ELF-1 (cell line): ENCODE measurements around the gene DSG3.
A peak's percentile ranks its signal among the peaks of the same experiment; 100 is the strongest.
"Not testable (repeated sequence)": the region's sequence is repeated elsewhere in the genome, so short reads cannot be mapped to it uniquely, and the experiment has no call there.

Experiments
- DNase-seq: peaks from one replicate; pipeline ENCODE4 v3.0.0-alpha.2; 2016; ENCODE audit warnings: low read depth, low spot score

The DSG3 gene

GRCh38 chr18:31493171-31493570, 45.6 kb downstream of the DSG3 start:
- no peak for DNase-seq

GRCh38 chr18:31493941-31494340, 46.4 kb downstream of the DSG3 start:
- DNase-seq = no peak

GRCh38 chr18:31494705-31495244, 47.2 kb downstream of the DSG3 start:
- not testable (repeated sequence) for DNase-seq

DNA sequence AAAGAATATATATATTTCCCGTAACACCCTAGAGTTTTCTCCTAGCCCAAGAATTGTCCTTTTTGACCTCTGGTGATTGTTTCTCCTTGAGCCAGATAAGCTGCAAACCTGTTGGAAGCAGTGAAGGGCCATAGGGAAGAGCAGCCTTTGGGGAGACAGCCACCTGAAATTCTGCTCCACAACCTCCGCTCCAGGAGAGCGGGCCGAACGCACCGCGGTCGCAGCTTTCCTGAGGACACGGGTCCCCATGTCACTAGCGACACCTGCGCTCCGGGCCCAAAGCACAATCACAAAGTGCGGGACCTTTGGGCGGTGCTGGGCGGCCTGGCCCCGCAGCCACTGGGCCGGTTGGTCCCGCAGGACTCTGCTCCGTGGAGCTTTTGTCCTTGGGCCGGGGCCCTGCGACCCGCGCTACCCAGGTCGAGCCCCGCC, 49.9 kb downstream of the DSG3 start:
- no peak for DNase-seq

DNA sequence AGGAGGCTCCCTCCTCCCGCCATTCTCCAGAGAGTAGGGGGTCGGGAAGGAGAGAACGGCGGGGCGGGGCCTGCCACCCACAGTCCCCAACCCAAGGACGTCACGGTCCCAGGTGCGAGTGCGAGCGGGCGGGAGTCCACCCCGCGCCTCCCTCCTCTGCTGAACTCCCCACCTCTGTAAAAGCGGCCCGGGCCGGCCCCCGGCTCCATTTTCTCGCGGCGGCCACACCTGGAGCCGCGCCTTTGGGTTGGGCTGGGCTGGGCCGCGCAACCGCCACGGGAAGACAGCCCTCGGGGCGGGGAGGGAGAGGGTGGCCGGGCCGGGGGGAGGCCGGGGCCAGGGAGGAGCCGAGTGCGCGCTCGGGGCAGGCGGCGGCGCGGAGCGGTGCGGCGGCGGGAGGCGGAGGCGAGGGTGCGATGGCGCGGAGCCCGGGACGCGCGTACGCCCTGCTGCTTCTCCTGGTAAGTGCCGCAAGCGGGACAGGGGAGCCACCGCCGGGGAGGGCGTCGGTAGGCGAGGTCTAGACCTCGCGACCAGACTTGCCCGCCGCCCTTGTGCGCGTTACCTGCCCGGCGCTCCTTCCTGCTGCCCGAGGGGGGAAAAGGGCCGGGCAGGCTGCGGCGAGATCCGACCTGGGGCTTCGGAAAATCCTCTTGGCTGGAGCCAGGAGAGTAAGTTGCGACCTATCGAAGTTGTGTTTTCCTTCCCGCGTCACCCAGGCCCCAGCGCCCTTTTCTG, 50.5 kb downstream of the DSG3 start, which contains the start of gene DSG2:
Gene DSG2, plus strand, starts transcription at position 342 of the 738 bp plus-strand sequence. Its CDS starts 75 bp downstream, at position 417.
- peak; percentile 88 for DNase-seq

DNA sequence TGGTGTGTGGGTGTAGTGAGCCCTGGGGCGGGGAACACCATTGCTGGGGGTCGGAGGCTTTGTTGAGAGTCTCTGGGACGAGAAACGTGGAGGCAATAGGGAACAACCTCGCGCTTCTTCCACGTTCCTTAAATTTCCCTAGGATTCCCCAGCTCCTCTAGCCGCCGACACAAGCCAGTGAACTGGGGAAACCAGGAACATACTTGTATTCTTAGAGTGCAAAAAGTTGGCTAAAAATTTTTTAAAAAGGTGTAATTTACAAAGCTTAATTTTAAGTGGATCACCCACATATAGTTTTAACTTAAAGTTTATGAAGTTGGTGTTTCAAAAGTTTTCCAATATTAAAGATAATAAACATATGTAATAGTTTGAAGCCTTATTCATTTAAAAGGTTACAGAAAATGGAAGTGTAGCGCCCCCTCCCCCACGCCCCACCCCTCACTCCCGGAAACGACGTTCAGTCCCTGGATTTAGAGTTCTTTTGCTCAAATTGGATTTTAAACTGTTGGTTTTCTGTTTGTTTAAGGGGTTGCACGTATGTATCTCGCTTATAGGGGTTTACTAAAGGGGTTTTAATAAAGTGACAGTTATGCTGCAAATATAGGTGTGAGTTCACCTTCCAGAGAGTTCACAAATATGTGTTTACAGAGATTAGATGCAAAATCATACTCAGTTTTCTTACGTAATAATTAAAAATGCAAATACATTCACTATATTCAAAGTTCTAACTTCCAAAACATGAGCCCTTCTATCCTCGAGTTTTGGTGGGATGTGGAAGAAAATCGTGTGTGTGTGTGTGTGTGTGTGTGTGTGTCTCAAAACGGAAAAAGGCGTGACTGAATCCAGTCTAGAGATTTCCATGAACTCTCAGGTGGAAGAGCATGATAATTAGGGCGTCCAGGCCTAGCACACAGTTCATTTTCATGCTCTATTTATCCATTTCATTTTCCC, 51.3 kb downstream of the DSG3 start:
- no peak for DNase-seq

GRCh38 chr18:31500051-31500688, 52.6 kb downstream of the DSG3 start:
- no peak for DNase-seq

DNA sequence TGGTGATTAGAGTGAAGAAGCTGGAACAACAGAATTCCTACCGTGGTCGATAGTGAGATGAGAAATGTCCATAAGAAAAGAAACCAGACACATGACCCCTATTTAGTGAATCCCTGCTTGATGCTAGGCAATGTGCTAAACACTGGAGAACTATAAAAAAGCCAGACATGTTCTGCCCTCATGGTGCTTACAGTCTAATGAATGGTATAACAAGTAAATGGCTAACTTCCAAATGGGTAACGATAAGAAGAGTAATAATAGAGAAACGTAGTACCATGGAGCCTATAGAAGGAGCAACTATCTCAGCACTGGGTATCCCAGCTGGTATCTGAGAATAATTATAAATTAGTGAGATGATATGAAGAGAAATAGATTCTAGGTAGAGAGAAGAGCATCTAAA, 55.5 kb downstream of the DSG3 start:
- DNase-seq = no peak

GRCh38 chr18:31504455-31505147, 57.1 kb downstream of the DSG3 start:
- DNase-seq = no peak

DNA sequence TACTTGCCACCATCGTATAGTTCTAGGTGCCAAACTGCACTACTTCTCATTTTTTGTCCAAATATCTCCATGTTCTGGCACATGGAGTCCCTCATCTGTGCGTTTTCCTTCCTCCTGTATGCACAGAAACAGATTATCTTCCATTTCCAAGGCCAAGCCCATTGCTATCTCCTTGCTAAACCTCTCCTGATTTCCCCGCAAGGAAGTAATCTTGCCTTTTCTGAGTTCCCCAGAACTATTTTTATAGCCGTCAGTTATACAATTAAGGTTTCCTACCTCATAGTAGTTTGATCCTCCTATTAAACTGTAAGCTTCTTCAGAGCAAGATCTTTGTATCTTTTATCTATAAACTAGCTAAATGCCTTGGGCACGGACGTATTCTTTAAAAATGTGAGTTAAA, 57.6 kb downstream of the DSG3 start:
- DNase-seq = no peak

DNA sequence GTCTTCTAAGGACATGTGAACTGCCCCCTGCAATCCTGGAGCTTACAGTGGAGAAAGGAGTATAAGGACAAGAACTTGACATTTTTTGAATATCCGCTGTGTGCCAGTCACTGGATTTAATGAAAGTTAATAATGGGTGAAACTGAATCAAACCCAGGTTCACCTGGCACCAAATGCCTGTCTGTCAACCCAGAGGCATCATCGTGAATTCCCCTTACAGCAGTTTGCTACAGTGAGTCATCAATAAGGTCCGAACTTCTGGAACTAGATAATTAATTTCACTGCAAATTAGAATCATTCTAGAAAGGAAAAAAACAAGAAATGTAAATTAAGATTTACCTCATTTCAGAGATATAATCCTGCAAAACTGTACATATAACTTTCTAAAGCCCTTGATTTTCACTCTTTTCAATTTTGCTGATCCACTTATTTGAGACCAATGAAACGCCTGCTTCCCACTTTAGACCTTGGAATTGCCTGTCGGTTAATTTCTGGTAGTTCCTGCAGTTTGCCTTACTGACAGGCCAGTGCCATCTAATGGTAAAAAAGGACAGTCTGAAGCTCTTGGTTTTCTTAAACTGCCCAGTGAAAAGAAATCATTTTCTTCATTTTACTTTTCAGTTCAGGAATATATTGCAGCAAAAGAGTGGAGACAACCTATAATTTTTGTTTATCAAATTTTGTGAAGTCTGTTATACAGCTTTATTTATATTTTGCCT, 58.6 kb downstream of the DSG3 start:
- DNase-seq = no peak

DNA sequence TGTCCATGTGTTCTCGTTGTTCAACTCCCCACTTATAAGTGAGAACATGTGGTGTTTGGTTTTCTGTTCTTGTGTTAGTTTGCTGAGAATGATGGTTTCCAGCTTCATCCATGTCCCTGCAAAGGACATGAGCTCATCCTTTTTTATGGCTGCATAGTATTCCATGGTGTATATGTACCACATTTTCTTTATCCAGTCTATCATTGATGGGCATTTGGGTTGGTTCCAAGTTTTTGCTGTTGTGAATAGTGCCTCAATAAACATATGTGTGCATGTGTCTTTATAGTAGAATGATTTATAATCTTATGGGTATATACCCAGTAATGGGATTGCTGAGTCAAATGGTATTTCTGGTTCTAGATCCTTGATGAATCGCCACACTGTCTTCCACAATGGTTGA, 59.6 kb downstream of the DSG3 start:
- DNase-seq = not testable (repeated sequence)

- DNase-seq = no peak
Measured at GRCh38 chr18:31508781-31509180, 61.2 kb downstream of the DSG3 start.

DNA sequence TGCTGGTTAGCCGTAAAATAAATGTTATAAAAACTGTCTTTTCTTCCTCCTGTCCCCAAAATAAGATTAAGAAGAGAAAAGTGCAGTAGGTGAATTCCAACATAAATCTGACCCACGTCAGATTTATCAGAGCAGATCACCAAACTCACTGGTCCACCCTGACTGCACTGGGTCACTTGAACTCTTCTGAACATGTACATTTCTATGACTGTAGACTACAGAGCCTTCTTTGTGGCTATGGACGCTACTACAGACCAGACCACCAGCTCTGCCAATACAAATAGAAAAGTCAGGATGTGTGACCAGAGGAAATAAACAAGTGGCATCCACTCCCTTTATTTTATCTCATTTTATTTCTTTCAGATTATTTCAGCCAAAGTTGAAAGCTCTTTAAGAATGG, 62.0 kb downstream of the DSG3 start:
- no peak for DNase-seq

- no peak for DNase-seq
Measured at GRCh38 chr18:31510319-31510718, 62.8 kb downstream of the DSG3 start.

- DNase-seq = no peak
Measured at GRCh38 chr18:31511098-31511497, 63.6 kb downstream of the DSG3 start.

- DNase-seq = peak; percentile 80
Measured at GRCh38 chr18:31512203-31512764, 64.7 kb downstream of the DSG3 start.

- peak; percentile 77 for DNase-seq
Measured at GRCh38 chr18:31513189-31513935, 65.8 kb downstream of the DSG3 start.

DNA sequence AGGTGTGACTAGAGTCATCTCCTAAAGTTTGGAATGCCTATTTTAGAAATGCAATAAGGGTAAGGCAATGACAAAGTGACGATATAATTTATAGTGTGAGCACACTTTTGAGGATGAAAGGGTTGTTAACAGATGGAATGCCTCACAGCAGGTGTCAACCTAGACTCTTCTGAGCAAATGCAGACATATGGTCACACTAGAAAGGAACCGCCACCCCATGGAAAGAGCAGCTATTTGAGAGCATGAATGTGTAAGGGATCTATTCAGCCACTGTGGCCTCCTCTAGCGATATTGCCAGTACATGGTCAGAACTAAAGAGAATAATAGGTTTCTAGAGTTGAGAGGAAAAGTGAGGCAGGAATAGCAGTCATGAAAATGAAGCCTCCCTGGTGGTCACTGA, 68.9 kb downstream of the DSG3 start:
- no peak for DNase-seq
